Muscle of leg (tissue), 11 donors: ENCODE data around the gene C1orf210. TPM values are rescaled to one million over a fixed set of nuclear protein-coding genes. Genes with fewer than 3 reads are reported as not detected.

Experiments
- DNase-seq: peaks from one replicate; pipeline ENCODE4 v3.0.0; 2013
- H3K27ac ChIP-seq: one replicate; pipeline ENCODE4 v1.5.1; 2013; ENCODE audit warnings: mild to moderate bottlenecking, low read length, control low read depth
- H3K27me3 ChIP-seq: one replicate; pipeline ENCODE4 v1.6.1; 2013; ENCODE audit warnings: low read length; ENCODE audit not compliant: control insufficient read depth, insufficient read depth
- H3K36me3 ChIP-seq: one replicate; pipeline ENCODE4 v1.6.1; 2013; ENCODE audit warnings: low read length; ENCODE audit not compliant: control insufficient read depth, insufficient read depth
- H3K4me1 ChIP-seq: one replicate; pipeline ENCODE4 v1.6.1; 2013; ENCODE audit warnings: low read length; ENCODE audit not compliant: control insufficient read depth, insufficient read depth
- H3K4me3 ChIP-seq: one replicate; pipeline ENCODE4 v1.5.1; 2013; ENCODE audit warnings: low read length, control low read depth
- H3K9me3 ChIP-seq: replicated peaks from 2 replicates; pipeline ENCODE4 v1.6.1; 2013; ENCODE audit warnings: low read depth, low read length; ENCODE audit not compliant: control insufficient read depth
- WGBS: methylation state at CpG from one replicate; pipeline ENCODE4 v1.1.5; 2013; ENCODE audit warnings: missing lambda C conversion rate; ENCODE audit not compliant: insufficient coverage; 5-methylcytosine and 5-hydroxymethylcytosine counted together
- polyA plus RNA-seq, 8 donors: library from polyadenylated mRNA; unstranded; fragments of 120-200 nt; gene quantifications; one replicate each; pipeline versions ENCODE4 v1.2.1 to v1.2.3, GENCODE V29; 2013; ENCODE audit warnings: inconsistent platforms in 1 of 8, low replicate concordance in 1 of 8; ENCODE audit not compliant: insufficient read length in 8 of 8, insufficient read depth in 1 of 8
- total RNA-seq: library from RNA; stranded (reverse); fragments of 120-200 nt; gene quantifications from one replicate; pipeline ENCODE4 v1.2.4, GENCODE V29; 2013

Gene C1orf210
- total and polyA plus RNA-seq, 9 donors = 0.13 to 2.9 (median 0.80) TPM; not detected in 6

DNA sequence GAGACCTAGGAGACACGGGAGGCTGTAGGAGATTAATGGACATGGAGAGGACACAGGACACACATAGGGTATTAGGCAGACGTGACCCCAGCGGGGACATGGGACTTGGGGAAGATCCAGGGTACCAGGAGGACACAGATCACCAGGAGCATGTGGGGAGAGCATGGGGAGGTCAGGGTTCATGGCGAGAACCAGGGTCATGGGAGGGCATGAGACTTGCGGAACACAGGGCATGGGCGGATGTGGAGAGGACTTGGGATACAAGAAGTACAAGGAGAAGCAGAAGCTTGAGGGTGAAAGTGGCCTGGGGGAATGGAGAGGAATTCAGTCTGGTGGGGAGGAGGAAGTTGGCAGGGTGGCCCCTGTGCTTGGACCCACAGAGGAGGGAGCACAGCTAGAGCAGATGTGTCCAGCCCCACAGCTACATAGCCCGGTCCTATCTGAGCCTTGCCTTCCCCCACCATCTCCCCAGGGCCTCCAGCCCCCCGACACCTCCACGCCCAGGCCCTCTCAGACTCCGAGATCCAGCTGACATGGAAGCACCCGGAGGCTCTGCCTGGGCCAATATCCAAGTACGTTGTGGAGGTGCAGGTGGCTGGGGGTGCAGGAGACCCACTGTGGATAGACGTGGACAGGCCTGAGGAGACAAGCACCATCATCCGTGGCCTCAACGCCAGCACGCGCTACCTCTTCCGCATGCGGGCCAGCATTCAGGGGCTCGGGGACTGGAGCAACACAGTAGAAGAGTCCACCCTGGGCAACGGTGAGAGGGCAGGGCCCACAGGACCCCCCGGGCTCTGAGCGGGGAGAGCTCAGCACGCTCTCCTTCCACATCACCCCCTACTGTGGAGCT lies 27.5 kb upstream of the C1orf210 start:
- Histone ChIP-seq H3K36me3 (no peaks in the 10 kb centered on the region), H3K9me3 (no peaks in the 10 kb centered on the region), H3K27me3 (no peaks in the 10 kb centered on the region), H3K4me1 (no peaks in the 10 kb centered on the region), H3K27ac (no peak overlapping the region), H3K4me3 (no peak overlapping the region)
- DNase-seq = no peak
- 92% methylated on average over 19 of the region's 24 CpGs for WGBS

DNA sequence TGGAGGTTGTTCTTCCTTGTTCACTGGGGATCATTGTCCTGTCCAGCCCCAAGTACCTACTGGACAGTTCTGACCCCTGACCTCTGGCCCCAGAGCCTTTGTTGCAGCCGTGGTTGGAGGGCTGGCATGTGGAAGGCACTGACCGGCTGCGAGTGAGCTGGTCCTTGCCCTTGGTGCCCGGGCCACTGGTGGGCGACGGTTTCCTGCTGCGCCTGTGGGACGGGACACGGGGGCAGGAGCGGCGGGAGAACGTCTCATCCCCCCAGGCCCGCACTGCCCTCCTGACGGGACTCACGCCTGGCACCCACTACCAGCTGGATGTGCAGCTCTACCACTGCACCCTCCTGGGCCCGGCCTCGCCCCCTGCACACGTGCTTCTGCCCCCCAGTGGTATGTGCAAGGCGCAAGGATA lies 26.8 kb upstream of the C1orf210 start:
- no peaks in the 10 kb centered on the region for H3K9me3 ChIP-seq

DNA sequence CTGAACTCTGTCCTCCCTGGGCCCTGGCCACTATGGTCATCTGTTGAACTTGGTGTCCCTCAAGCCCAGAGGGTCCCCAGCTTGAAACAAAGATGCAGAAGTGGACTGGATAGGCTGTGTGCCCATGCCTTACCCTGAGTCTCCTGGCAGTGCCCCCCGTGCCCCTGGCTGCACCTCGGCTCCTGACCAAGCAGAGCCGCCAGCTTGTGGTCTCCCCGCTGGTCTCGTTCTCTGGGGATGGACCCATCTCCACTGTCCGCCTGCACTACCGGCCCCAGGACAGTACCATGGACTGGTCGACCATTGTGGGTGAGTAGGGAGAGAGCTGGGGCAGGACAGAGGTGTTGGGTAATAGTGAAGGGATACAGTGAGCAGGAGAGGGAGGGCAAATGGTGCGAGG lies 26.1 kb upstream of the C1orf210 start:
- Histone ChIP-seq H3K36me3 (no peaks in the 10 kb centered on the region), H3K27me3 (no peaks in the 10 kb centered on the region), H3K27ac (no peak overlapping the region), H3K4me3 (no peak overlapping the region), H3K9me3 (no peaks in the 10 kb centered on the region), H3K4me1 (no peaks in the 10 kb centered on the region)
- 90% methylated on average over 9 of the region's 9 CpGs for WGBS
- DNase-seq = no peak

More for the DNA sequence above, 26.8 kb upstream of the C1orf210 start:
- no peak for DNase-seq
- Histone ChIP-seq H3K4me1 (no peaks in the 10 kb centered on the region), H3K27me3 (no peaks in the 10 kb centered on the region), H3K4me3 (no peak overlapping the region), H3K27ac (no peak overlapping the region), H3K36me3 (no peaks in the 10 kb centered on the region)
- WGBS = 74% methylated on average over 8 of the region's 19 CpGs

DNA sequence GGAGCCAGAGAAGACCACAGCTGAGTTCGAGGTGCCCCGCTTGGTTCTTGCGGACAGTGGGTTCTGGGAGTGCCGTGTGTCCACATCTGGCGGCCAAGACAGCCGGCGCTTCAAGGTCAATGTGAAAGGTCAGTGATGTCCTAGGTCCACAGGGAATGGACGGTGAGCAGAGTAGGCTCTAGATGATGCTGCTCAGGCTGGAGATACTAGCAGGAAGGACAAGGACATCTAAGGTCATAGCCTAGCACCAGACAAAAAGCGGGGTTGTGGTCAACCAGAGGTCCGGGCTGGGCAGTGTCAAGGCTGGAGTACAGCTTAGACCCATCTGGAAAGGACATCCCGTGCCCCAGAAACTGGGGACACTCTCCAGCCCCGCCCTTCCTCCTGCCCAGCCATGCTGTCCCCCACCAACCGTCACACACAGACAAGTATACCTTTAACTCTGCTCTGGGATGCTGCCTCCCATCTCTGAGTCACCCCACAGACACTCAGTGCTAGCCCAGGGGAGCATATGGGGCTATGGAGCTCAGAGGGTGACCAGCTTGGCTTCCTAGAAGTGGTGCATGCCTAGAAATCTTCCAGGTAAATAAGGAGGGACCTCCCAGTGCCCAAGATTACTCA lies 24.1 kb upstream of the C1orf210 start:
- WGBS = 87% methylated on average over 11 of the region's 13 CpGs
- no peaks in the 10 kb centered on the region for H3K36me3 ChIP-seq
- no peaks in the 10 kb centered on the region for H3K27me3 ChIP-seq

DNA sequence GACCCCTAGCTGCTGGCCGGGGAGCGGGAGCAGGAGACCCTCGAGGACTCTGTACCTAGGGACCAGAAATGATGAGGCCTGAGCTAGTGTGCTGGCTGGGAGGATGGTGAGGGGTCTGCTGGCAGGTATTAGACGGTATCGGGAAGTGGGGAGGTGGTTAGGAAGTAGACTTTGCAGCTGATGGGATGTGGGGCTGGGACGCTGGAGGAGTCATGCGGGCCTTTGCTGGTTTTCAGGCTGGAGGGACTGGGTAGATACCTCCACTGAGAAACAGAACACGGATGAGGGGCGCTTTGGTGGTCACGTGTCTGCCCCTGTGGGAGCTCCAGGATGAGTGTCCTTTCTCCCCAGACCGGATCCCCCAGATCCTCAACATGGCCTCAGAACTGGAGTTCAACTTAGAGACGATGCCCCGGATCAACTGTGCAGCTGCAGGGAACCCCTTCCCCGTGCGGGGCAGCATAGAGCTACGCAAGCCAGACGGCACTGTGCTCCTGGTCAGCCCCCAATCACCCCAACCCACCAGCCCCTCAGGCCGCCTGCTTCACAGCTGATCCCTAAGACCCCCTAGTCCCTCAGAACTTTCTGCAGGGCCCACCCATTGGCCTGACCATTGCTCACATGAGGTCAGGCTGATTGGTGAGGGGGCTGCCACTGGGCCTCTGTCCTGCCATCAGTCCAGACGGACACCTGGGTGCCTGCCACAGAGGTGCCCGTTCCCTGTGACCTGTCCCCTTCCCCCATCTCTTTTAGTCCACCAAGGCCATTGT lies 23.4 kb upstream of the C1orf210 start:
- H3K27ac ChIP-seq = no peak overlapping the region
- H3K4me1 ChIP-seq = peaks cover 3% of the 10 kb centered on the region
- no peaks in the 10 kb centered on the region for H3K27me3 ChIP-seq
- no peak for DNase-seq
- no peaks in the 10 kb centered on the region for H3K36me3 ChIP-seq
- H3K4me3 ChIP-seq = no peak overlapping the region
- 88% methylated on average over 19 of the region's 20 CpGs for WGBS
- no peaks in the 10 kb centered on the region for H3K9me3 ChIP-seq

More for the DNA sequence above, 24.1 kb upstream of the C1orf210 start:
- Histone ChIP-seq H3K27ac (no peak overlapping the region), H3K4me1 (peaks cover 2% of the 10 kb centered on the region), H3K9me3 (no peaks in the 10 kb centered on the region), H3K4me3 (no peak overlapping the region)
- no peak for DNase-seq

DNA sequence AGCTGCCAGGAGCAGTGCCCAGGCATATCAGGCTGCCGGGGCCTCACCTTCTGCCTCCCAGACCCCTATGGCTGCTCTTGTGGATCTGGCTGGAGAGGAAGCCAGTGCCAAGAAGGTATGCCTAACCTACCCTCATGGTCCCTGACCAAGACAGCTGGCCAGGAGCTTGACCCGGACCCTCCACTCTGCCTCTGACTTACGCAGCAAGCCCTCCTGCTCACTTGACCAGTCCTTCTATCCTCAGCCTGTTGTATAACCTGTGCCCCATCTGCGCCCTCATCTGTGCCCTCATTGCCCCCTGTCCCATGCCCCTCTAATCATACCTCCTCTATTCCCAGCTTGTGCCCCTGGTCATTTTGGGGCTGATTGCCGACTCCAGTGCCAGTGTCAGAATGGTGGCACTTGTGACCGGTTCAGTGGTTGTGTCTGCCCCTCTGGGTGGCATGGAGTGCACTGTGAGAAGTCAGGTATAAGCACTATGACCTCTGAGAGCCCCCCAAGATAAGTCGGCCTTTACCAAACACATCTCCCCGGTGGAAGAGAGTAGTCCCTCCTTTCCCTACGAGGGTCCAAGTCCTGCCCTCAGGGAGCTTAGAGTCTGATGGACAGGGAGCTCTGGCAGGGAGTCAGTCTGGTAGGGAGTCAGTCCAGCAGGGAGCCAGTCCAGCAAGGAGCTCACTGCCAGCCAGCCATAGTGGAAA lies 22.2 kb upstream of the C1orf210 start:
- Histone ChIP-seq H3K9me3 (no peaks in the 10 kb centered on the region), H3K36me3 (no peaks in the 10 kb centered on the region), H3K27ac (no peak overlapping the region), H3K4me1 (peaks cover 5% of the 10 kb centered on the region), H3K27me3 (no peaks in the 10 kb centered on the region), H3K4me3 (no peak overlapping the region)
- WGBS = 100% methylated on average over 3 of the region's 9 CpGs
- DNase-seq = no peak

DNA sequence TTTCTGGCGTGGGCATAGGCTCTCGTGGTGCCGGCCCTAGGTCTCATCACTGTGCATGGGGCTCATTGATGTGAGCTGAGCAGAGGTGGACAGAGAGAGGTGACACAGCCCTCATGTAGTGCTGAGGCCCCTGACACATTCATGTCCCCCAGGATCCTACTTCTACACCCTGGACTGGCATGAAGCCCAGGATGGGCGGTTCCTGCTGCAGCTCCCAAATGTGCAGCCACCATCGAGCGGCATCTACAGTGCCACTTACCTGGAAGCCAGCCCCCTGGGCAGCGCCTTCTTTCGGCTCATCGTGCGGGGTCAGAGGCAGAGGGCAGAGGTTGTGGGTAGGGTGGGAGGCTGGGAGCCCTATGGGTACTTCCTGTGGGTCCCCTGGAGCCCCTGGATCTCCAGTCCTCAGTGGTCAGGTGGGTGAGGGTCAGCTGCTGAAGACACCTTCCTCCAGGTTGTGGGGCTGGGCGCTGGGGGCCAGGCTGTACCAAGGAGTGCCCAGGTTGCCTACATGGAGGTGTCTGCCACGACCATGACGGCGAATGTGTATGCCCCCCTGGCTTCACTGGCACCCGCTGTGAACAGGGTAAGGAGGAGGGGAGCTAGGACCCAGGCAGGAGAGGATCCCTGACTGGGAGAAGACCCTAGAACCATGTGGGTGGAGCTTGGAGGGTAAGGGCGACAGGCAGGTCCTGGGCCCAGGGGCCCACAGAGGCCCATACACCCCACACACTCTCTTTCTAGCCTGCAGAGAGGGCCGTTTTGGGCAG lies 21.5 kb upstream of the C1orf210 start:
- Histone ChIP-seq H3K36me3 (no peaks in the 10 kb centered on the region), H3K27ac (no peak overlapping the region), H3K4me3 (no peak overlapping the region), H3K4me1 (peaks cover 5% of the 10 kb centered on the region), H3K27me3 (no peaks in the 10 kb centered on the region), H3K9me3 (no peaks in the 10 kb centered on the region)
- no peak for DNase-seq
- whole genome bisulfite sequencing = 89% methylated on average over 14 of the region's 17 CpGs

DNA sequence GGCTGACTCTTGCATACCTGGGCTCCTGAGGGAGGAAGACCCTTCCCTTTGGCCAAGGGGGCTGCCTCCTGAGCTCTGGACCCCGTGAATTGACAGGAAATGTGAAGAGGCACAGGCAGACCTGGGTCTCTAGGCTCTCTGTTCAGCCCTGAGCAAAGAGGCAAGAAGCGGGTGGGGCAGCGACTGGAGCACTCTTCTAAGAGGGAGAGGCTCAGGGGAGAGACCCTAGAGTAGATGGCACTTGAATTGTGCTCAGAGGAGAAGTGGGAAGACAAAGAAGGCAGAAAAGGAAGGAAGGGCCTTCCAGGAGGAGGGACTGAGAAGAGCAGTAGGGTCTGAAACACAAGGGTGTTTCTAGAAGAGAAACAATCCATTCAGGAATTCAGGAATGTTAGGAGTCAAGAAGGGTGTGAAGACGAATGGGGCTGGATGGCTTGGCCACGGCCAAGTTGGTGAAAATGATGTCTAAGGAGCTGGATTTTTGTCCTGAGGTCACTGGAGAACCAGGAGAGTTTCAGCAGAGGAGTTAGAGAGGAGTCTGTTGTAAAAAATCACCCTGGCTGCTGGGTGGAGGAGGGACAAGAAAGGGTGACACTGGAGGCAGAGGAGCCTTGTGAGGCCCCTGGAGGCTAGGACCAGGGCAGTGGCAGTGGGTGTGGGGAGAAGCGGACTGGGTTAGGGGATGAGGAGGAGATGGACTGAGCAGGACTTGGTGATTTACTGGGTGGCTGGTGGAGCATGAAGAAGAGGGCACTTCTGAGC lies 20.7 kb upstream of the C1orf210 start:
- H3K36me3 ChIP-seq = no peaks in the 10 kb centered on the region
- no peaks in the 10 kb centered on the region for H3K27me3 ChIP-seq
- H3K27ac ChIP-seq = no peak overlapping the region
- no peaks in the 10 kb centered on the region for H3K9me3 ChIP-seq
- no peak for DNase-seq
- H3K4me1 ChIP-seq = peaks cover 5% of the 10 kb centered on the region
- no peak overlapping the region for H3K4me3 ChIP-seq
- WGBS = 78% methylated on average over 6 of the region's 6 CpGs

DNA sequence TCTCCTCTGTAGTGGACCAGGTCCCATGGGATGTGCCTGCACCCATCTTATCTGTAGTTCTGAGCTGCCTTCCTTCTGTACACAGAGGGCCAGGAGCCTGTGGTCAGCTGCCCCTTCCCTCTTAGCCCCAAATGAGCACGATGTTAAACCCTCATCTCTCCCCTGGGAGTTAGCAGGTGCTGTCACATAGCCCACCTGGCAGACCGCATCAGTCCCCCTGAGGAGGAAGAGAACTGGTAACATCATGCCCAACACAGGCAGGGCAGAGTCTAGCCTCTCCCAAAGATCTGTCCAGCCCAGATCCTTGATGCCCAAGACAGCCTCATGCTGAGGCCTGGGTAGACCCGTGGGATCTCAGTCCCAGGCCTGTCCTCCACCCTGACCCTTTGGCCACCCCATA lies 20.1 kb upstream of the C1orf210 start:
- no peak overlapping the region for H3K27ac ChIP-seq
- WGBS = 100% methylated on average over 1 of the region's 3 CpGs

More for the DNA sequence above, 20.1 kb upstream of the C1orf210 start:
- no peak for DNase-seq
- Histone ChIP-seq H3K36me3 (no peaks in the 10 kb centered on the region), H3K4me3 (no peak overlapping the region), H3K27me3 (no peaks in the 10 kb centered on the region), H3K4me1 (peaks cover 5% of the 10 kb centered on the region), H3K9me3 (no peaks in the 10 kb centered on the region)
